GM12878 (cell line): Measurements from ENCODE around the gene LRRN2. TPM values are rescaled to one million over a fixed set of nuclear protein-coding genes. Genes with fewer than 3 reads are reported as not detected.

ENCODE experiments used
- ATAC-seq: fragments of 200-7000 bp; cut with Tn5 transposase; 3 replicates; pipeline ENCODE4 v1.9.1; 2020; ENCODE audit warnings: mild to moderate bottlenecking, moderate library complexity
- BruUV-seq: library from RNA; stranded (reverse); fragments of 400-500 nt; replicated peaks from 2 replicates; lab custom pipeline; 2021; lab: Mats Ljungman, UMichigan
- CTCF ChIA-PET: fragments of 300-600 bp; sonication (Branson Sonifier 250); formaldehyde crosslinking; extraction: SDS; loops from one replicate; lab custom pipeline; 2021; ENCODE audit warnings: inconsistent platforms; lab: Yijun Ruan, JAX
- POLR2A ChIA-PET: fragments of 350-600 bp; formaldehyde crosslinking; extraction: SDS; loops from one replicate; lab custom pipeline; 2021; ENCODE audit warnings: inconsistent platforms; lab: Charles Lee
- RAD21 ChIA-PET: fragments of 300-600 bp; sonication (Branson Sonifier 250); formaldehyde crosslinking; loops from one replicate; lab custom pipeline; 2023; ENCODE audit warnings: antibody characterized with exemption; ENCODE audit not compliant: unreplicated experiment; lab: Charles Lee
- SMC1A ChIA-PET: fragments of 300-600 bp; sonication (Branson Sonifier 250); formaldehyde crosslinking; loops from one replicate; lab custom pipeline; 2023; ENCODE audit not compliant: unreplicated experiment, uncharacterized antibody; lab: Charles Lee
- DNase-seq: peaks from one replicate; pipeline ENCODE4 v3.0.0-alpha.2; 2011; ENCODE audit warnings: low read depth, low spot score
- FAIRE-seq: peaks from 3 replicates; lab custom pipeline; 2011; peaks lifted over from hg19 to GRCh38; lab: Jason Lieb, UNC
- H2AFZ ChIP-seq: 2 replicates; pipeline ENCODE4 v1.6.0; 2011; ENCODE audit warnings: low read depth, low read length, control low read depth; ENCODE audit not compliant: control insufficient read depth
- H3K27ac ChIP-seq: 2 replicates; pipeline ENCODE4 v1.5.1; 2011; ENCODE audit warnings: control low read depth; ENCODE audit not compliant: control insufficient read depth, insufficient read depth
- H3K27me3 ChIP-seq, 2 experiments: replicated peaks in 1 of 2; 2 replicates each; pipeline versions ENCODE4 v1.6.0 to v1.6.1; 2011; ENCODE audit warnings: low read length in 1 of 2; ENCODE audit not compliant: control insufficient read depth in 2 of 2, insufficient read depth in 2 of 2
- H3K36me3 ChIP-seq, 2 experiments: 2 replicates each; pipeline ENCODE4 v1.5.1; 2011; ENCODE audit warnings: low read length in 1 of 2; ENCODE audit not compliant: control insufficient read depth in 2 of 2, insufficient read depth in 2 of 2
- H3K4me1 ChIP-seq: 2 replicates; pipeline ENCODE4 v1.6.1; 2011; ENCODE audit warnings: mild to moderate bottlenecking, low read length, moderate library complexity, mixed read lengths; ENCODE audit not compliant: control insufficient read depth, insufficient read depth
- H3K4me2 ChIP-seq: 2 replicates; pipeline ENCODE4 v1.6.0; 2011; ENCODE audit warnings: control low read depth; ENCODE audit not compliant: control insufficient read depth, insufficient read depth
- H3K4me3 ChIP-seq: fragments of 200-600 bp; sonication (generic); 2 replicates; pipeline ENCODE4 v1.5.1; 2016
- H3K79me2 ChIP-seq: 2 replicates; pipeline ENCODE4 v1.6.0; 2011; ENCODE audit warnings: low read length; ENCODE audit not compliant: control insufficient read depth, insufficient read depth
- H3K9ac ChIP-seq: 2 replicates; pipeline ENCODE4 v1.8.0; 2011; ENCODE audit warnings: low read length, control low read depth, mixed read lengths; ENCODE audit not compliant: control insufficient read depth, insufficient read depth
- H3K9me3 ChIP-seq: replicated peaks from 3 replicates; pipeline ENCODE4 v1.5.1; 2011; ENCODE audit warnings: mild to moderate bottlenecking, low read length; ENCODE audit not compliant: control insufficient read depth, insufficient read depth
- H4K20me1 ChIP-seq: 2 replicates; pipeline ENCODE4 v1.6.0; 2011; ENCODE audit not compliant: control insufficient read depth, insufficient read depth
- POLR2AphosphoS5 ChIP-seq: IDR thresholded peaks from 2 replicates; pipeline ENCODE4 v1.6.1; 2011; ENCODE audit warnings: mild to moderate bottlenecking, low read length, inconsistent platforms
- TAF1 ChIP-seq: IDR thresholded peaks from 2 replicates; pipeline ENCODE4 v1.6.1; 2011; ENCODE audit warnings: mild to moderate bottlenecking, low read depth, low read length, borderline replicate concordance
- YY1 ChIP-seq: IDR thresholded peaks from 2 replicates; pipeline ENCODE4 v1.6.1; 2011; ENCODE audit warnings: low read depth, mild to moderate bottlenecking, low read length
- whole genome bisulfite sequencing: methylation state at CpG from one replicate; pipeline ENCODE4 v1.1.6; 2016; ENCODE audit warnings: low lambda C conversion rate; ENCODE audit not compliant: insufficient replicate concordance, insufficient coverage; ENCODE audit errors: missing lambda C conversion rate; 5-methylcytosine and 5-hydroxymethylcytosine counted together
- in situ Hi-C: fragments of 300-500 bp; cut with MboI; formaldehyde crosslinking; loops from 9 replicates; pipeline ENCODE4 v1.14.3; 2018; ENCODE audit warnings: mixed read lengths
- intact Hi-C: fragments of 100-400 bp; cut with micrococcal nuclease; formaldehyde crosslinking; loops from one replicate; pipeline ENCODE4 v1.14.2; 2022; ENCODE audit not compliant: unreplicated experiment
- polyA plus RNA-seq, 11 experiments: library from polyadenylated mRNA; depleted of rRNA in 4 of 11; unstranded in 6 of 11; stranded (reverse) in 5 of 11; fragments of >200 nt; fragmentation: Nextera tagmentation in 4 of 11; fragmentation: Illumina TruSeq in 1 of 11; extraction: Ambion mirVana in 4 of 11; extraction: Trizol in 1 of 11; gene quantifications; 1 replicate in 1 of 11; 2 replicates in 10 of 11; pipeline versions ENCODE4 v1.2.1 to v1.2.3, GENCODE V29; 2011 to 2016; ENCODE audit warnings: inconsistent platforms in 2 of 11, missing spikeins in 2 of 11, low read depth in 1 of 11
- total RNA-seq, 4 experiments: library from RNA; depleted of rRNA in 3 of 4; stranded (reverse); fragments of >200 nt in 3 of 4; fragmentation: Illumina TruSeq in 1 of 4; extraction: Trizol in 1 of 4; gene quantifications; 2 replicates each; pipeline versions ENCODE4 v1.2.1 to v1.2.3, GENCODE V29; 2013 to 2021
- TF ChIP-seq, protein P1 (sequence below): fragments of 450-650 bp; IDR thresholded peaks from 2 replicates; pipeline ENCODE4 v1.6.1; 2014; ENCODE audit warnings: mild to moderate bottlenecking
- TF ChIP-seq, protein P2 (sequence below): fragments of 450-650 bp; formaldehyde crosslinking; IDR thresholded peaks from 2 replicates; pipeline ENCODE4 v1.4.0; 2020; ENCODE audit warnings: mild to moderate bottlenecking, moderate library complexity
- TF ChIP-seq, protein P3 (sequence below): fragments of 450-650 bp; IDR thresholded peaks from 2 replicates; pipeline ENCODE4 v1.6.1; 2017; ENCODE audit warnings: antibody characterized with exemption, mild to moderate bottlenecking, moderate library complexity
- TF ChIP-seq, protein P4 (sequence below): fragments of 450-650 bp; IDR thresholded peaks from 2 replicates; pipeline ENCODE4 v1.6.1; 2018; ENCODE audit warnings: borderline replicate concordance, mild to moderate bottlenecking; ENCODE audit not compliant: partially characterized antibody
- TF ChIP-seq, protein P5 (sequence below): IDR thresholded peaks from 2 replicates; pipeline ENCODE4 v1.6.1; 2011; ENCODE audit warnings: low read depth, mild to moderate bottlenecking, low read length, moderate library complexity, borderline replicate concordance; ENCODE audit errors: extremely low read depth
- TF ChIP-seq, protein P6 (sequence below): IDR thresholded peaks from 2 replicates; pipeline ENCODE4 v1.6.1; 2012; ENCODE audit warnings: low read depth, low read length, improper control_type of control experiment

LRRN2 gene
- total and polyA plus RNA-seq, 10 of the 15 experiments (the other 5 are each of a cell fraction or from before 2014, with no cell fraction given) = not detected

DNA sequence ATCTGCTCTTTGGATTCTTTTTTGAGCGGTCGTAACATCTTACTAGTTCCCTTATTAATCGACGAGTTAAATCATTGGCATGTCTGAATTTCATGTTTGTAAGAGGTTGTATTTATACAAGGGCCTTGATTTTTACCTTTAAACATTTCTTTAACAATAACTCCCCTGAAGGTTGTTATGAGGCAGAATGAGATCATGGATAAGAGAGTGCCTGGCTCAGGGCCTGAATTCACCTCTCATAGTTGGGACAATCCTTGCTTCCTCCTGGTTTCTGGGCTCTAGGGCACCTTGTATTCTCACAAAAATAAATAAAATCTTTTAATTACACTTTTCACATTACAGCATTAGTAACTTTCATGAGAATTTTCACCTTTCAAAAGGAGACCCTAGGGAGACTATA lies 113.9 kb downstream of the LRRN2 start:
- CTCF ChIA-PET = interaction anchor here (11.0 kb wide), 1 partner anchor 234 kb away, joined by 279 read pairs; no protein-coding TSS in a partner anchor
- intact Hi-C loops = no loop called here
- RAD21 ChIA-PET = interaction anchor here (1.6 kb wide), 1 partner anchor 235 kb away, joined by 3 read pairs; no protein-coding TSS in a partner anchor
- no peak for ATAC-seq
- SMC1A ChIA-PET = interaction anchor here (1.3 to 8.3 kb wide), 2 partner anchors 191 to 235 kb away, joined by 8 to 85 read pairs; no protein-coding TSS in a partner anchor
- Histone ChIP-seq H3K4me2 (no peak overlapping the region), H4K20me1 (no peaks in the 10 kb centered on the region), H2AFZ (no peak overlapping the region), H3K79me2 (no peaks in the 10 kb centered on the region), H3K9ac (no peak overlapping the region), H3K27ac (no peak overlapping the region), H3K9me3 (no peaks in the 10 kb centered on the region), H3K4me1 (no peaks in the 10 kb centered on the region), H3K36me3 (peaks cover 0 to 10% of the 10 kb centered on the region in 2 experiments; a peak in 2 of 4 replicates), H3K4me3 (no peak overlapping the region), H3K27me3 (no peaks in the 10 kb centered on the region)
- no peak for DNase-seq
- BruUV-seq = no TSS peak
- POLR2A ChIA-PET = no interaction called here
- FAIRE-seq = no peak
- in situ Hi-C loops = no loop called here
- 97% methylated on average over 4 of the region's 4 CpGs for WGBS
- TF ChIP-seq, protein P1, sequence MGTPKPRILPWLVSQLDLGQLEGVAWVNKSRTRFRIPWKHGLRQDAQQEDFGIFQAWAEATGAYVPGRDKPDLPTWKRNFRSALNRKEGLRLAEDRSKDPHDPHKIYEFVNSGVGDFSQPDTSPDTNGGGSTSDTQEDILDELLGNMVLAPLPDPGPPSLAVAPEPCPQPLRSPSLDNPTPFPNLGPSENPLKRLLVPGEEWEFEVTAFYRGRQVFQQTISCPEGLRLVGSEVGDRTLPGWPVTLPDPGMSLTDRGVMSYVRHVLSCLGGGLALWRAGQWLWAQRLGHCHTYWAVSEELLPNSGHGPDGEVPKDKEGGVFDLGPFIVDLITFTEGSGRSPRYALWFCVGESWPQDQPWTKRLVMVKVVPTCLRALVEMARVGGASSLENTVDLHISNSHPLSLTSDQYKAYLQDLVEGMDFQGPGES = no peak
- TF ChIP-seq, protein P2, sequence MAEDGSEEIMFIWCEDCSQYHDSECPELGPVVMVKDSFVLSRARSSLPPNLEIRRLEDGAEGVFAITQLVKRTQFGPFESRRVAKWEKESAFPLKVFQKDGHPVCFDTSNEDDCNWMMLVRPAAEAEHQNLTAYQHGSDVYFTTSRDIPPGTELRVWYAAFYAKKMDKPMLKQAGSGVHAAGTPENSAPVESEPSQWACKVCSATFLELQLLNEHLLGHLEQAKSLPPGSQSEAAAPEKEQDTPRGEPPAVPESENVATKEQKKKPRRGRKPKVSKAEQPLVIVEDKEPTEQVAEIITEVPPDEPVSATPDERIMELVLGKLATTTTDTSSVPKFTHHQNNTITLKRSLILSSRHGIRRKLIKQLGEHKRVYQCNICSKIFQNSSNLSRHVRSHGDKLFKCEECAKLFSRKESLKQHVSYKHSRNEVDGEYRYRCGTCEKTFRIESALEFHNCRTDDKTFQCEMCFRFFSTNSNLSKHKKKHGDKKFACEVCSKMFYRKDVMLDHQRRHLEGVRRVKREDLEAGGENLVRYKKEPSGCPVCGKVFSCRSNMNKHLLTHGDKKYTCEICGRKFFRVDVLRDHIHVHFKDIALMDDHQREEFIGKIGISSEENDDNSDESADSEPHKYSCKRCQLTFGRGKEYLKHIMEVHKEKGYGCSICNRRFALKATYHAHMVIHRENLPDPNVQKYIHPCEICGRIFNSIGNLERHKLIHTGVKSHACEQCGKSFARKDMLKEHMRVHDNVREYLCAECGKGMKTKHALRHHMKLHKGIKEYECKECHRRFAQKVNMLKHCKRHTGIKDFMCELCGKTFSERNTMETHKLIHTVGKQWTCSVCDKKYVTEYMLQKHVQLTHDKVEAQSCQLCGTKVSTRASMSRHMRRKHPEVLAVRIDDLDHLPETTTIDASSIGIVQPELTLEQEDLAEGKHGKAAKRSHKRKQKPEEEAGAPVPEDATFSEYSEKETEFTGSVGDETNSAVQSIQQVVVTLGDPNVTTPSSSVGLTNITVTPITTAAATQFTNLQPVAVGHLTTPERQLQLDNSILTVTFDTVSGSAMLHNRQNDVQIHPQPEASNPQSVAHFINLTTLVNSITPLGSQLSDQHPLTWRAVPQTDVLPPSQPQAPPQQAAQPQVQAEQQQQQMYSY (CRISPR knock-in tag) = no peak
- TF ChIP-seq, protein P3, sequence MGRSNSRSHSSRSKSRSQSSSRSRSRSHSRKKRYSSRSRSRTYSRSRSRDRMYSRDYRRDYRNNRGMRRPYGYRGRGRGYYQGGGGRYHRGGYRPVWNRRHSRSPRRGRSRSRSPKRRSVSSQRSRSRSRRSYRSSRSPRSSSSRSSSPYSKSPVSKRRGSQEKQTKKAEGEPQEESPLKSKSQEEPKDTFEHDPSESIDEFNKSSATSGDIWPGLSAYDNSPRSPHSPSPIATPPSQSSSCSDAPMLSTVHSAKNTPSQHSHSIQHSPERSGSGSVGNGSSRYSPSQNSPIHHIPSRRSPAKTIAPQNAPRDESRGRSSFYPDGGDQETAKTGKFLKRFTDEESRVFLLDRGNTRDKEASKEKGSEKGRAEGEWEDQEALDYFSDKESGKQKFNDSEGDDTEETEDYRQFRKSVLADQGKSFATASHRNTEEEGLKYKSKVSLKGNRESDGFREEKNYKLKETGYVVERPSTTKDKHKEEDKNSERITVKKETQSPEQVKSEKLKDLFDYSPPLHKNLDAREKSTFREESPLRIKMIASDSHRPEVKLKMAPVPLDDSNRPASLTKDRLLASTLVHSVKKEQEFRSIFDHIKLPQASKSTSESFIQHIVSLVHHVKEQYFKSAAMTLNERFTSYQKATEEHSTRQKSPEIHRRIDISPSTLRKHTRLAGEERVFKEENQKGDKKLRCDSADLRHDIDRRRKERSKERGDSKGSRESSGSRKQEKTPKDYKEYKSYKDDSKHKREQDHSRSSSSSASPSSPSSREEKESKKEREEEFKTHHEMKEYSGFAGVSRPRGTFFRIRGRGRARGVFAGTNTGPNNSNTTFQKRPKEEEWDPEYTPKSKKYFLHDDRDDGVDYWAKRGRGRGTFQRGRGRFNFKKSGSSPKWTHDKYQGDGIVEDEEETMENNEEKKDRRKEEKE = no peak
- TF ChIP-seq TAF1 (no peak), POLR2AphosphoS5 (no peak), YY1 (no peak)
- TF ChIP-seq, protein P4, sequence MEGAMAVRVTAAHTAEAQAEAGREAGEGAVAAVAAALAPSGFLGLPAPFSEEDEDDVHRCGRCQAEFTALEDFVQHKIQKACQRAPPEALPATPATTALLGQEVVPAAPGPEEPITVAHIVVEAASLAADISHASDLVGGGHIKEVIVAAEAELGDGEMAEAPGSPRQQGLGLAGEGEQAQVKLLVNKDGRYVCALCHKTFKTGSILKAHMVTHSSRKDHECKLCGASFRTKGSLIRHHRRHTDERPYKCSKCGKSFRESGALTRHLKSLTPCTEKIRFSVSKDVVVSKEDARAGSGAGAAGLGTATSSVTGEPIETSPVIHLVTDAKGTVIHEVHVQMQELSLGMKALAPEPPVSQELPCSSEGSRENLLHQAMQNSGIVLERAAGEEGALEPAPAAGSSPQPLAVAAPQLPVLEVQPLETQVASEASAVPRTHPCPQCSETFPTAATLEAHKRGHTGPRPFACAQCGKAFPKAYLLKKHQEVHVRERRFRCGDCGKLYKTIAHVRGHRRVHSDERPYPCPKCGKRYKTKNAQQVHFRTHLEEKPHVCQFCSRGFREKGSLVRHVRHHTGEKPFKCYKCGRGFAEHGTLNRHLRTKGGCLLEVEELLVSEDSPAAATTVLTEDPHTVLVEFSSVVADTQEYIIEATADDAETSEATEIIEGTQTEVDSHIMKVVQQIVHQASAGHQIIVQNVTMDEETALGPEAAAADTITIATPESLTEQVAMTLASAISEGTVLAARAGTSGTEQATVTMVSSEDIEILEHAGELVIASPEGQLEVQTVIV = no peak
- TF ChIP-seq, protein P5, sequence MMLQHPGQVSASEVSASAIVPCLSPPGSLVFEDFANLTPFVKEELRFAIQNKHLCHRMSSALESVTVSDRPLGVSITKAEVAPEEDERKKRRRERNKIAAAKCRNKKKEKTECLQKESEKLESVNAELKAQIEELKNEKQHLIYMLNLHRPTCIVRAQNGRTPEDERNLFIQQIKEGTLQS = no peak
- TF ChIP-seq, protein P6, sequence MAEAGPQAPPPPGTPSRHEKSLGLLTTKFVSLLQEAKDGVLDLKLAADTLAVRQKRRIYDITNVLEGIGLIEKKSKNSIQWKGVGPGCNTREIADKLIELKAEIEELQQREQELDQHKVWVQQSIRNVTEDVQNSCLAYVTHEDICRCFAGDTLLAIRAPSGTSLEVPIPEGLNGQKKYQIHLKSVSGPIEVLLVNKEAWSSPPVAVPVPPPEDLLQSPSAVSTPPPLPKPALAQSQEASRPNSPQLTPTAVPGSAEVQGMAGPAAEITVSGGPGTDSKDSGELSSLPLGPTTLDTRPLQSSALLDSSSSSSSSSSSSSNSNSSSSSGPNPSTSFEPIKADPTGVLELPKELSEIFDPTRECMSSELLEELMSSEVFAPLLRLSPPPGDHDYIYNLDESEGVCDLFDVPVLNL = no peak
